ENCODE data around the gene VTI1A. TPM values are rescaled to one million over a fixed set of nuclear protein-coding genes. Genes with fewer than 3 reads are reported as not detected.
"Not testable (repeated sequence)": the region's sequence is repeated elsewhere in the genome, so short reads cannot be mapped to it uniquely, and the experiment has no call there.

VTI1A gene
- 29.7 TPM for total RNA-seq
- long read RNA-seq, full-length matches to known transcripts: 12 of 15 reads
- long read RNA-seq, partial matches to known transcripts: 2 of 15 reads
- long read RNA-seq, other reads (novel, unspliced or antisense): 1 of 15 reads

GRCh38 chr10:112446855-112447619, at the start of gene VTI1A, which contains the start of gene ZDHHC6:
Gene VTI1A (plus strand): TSS chr10:112447215. CDS start chr10:112447374, 159 bp downstream.
Gene ZDHHC6 (minus strand): TSS chr10:112446914. CDS start chr10:112445436, 1,478 bp downstream.
- ATAC-seq (peak; percentile 97), DNase-seq (peak; percentile 91)
- peaks cover 30% of the 10 kb centered on the region for H3K36me3 ChIP-seq
- peak within 1 kb of the TSS; percentile 96 for H3K4me3 ChIP-seq
- no peak for TF ChIP-seq CTCF (IDR thresholded peaks at IDR 0.05)
- peaks cover 26% of the 10 kb centered on the region for H3K4me1 ChIP-seq
- peak within 1 kb of the TSS; percentile 95 for H3K27ac ChIP-seq
- no peaks in the 10 kb centered on the region for H3K9me3 ChIP-seq
- intact Hi-C loops (cut with DNase I): no loop called here
- no peaks in the 10 kb centered on the region for H3K27me3 ChIP-seq

- no peaks in the 10 kb centered on the region for H3K9me3 ChIP-seq
- H3K4me3 ChIP-seq: no peak overlapping the region
- DNase-seq (no peak), ATAC-seq (no peak)
- no peaks in the 10 kb centered on the region for H3K27me3 ChIP-seq
- no peak for TF ChIP-seq CTCF (IDR thresholded peaks at IDR 0.05)
- no peak overlapping the region for H3K27ac ChIP-seq
- intact Hi-C loops (cut with DNase I): no loop called here
- peaks cover 15% of the 10 kb centered on the region for H3K4me1 ChIP-seq
- H3K36me3 ChIP-seq: peaks cover 56% of the 10 kb centered on the region
Measured at GRCh38 chr10:112397592-112397991, 49.4 kb upstream of the VTI1A start.

GRCh38 chr10:112402917-112403316, 44.1 kb upstream of the VTI1A start:
- H3K4me3 ChIP-seq: no peak overlapping the region
- no peak for TF ChIP-seq CTCF (IDR thresholded peaks at IDR 0.05)
- intact Hi-C loops (cut with DNase I): no loop called here
- ATAC-seq (no peak), DNase-seq (no peak)
- H3K36me3 ChIP-seq: peaks cover 49% of the 10 kb centered on the region
- no peaks in the 10 kb centered on the region for H3K4me1 ChIP-seq
- H3K27me3 ChIP-seq: no peaks in the 10 kb centered on the region
- no peaks in the 10 kb centered on the region for H3K9me3 ChIP-seq
- no peak overlapping the region for H3K27ac ChIP-seq

GRCh38 chr10:112404617-112405016, 42.4 kb upstream of the VTI1A start:
- Histone ChIP-seq H3K4me1 (no peaks in the 10 kb centered on the region), H3K27ac (no peak overlapping the region), H3K4me3 (no peak overlapping the region), H3K27me3 (no peaks in the 10 kb centered on the region), H3K36me3 (peaks cover 49% of the 10 kb centered on the region), H3K9me3 (no peaks in the 10 kb centered on the region)
- no peak for TF ChIP-seq CTCF (IDR thresholded peaks at IDR 0.05)
- no peak for DNase-seq
- no peak for ATAC-seq
- intact Hi-C loops (cut with DNase I): no loop called here

- ATAC-seq; H3K4me1 ChIP-seq; H3K4me3 ChIP-seq; DNase-seq; H3K27ac ChIP-seq; H3K9me3 ChIP-seq; H3K27me3 ChIP-seq; intact Hi-C loops (cut with DNase I): not testable (repeated sequence)
- H3K36me3 ChIP-seq: peaks cover 61% of the 10 kb centered on the region
Measured at GRCh38 chr10:112406806-112407205, 40.2 kb upstream of the VTI1A start.

GRCh38 chr10:112407696-112408095, 39.3 kb upstream of the VTI1A start:
- peaks cover 61% of the 10 kb centered on the region for H3K36me3 ChIP-seq
- no peak for TF ChIP-seq CTCF (IDR thresholded peaks at IDR 0.05)

More at GRCh38 chr10:112407696-112408095, 39.3 kb upstream of the VTI1A start:
- no peak for DNase-seq
- H3K9me3 ChIP-seq: no peaks in the 10 kb centered on the region
- no peak for ATAC-seq
- no peak overlapping the region for H3K27ac ChIP-seq
- intact Hi-C loops (cut with DNase I): no loop called here
- no peaks in the 10 kb centered on the region for H3K27me3 ChIP-seq
- H3K4me3 ChIP-seq: no peak overlapping the region
- H3K4me1 ChIP-seq: no peaks in the 10 kb centered on the region

Data from upper lobe of right lung (tissue), 1 donor.